H9 (cell line): ENCODE measurements around the gene CMTM7. TPM values are rescaled to one million over a fixed set of nuclear protein-coding genes. Genes with fewer than 3 reads are reported as not detected.
A peak's percentile ranks its signal among the peaks of the same experiment; 100 is the strongest.

ENCODE experiments used
- DNase-seq: peaks from one replicate; pipeline ENCODE4 v3.0.0-alpha.2; 2017
- H2AFZ ChIP-seq: one replicate; pipeline ENCODE4 v1.6.1; 2013; ENCODE audit warnings: mild to moderate bottlenecking, low read length, control low read depth, moderate library complexity
- H2AK5ac ChIP-seq: 2 replicates; pipeline ENCODE4 v1.6.1; 2013; ENCODE audit warnings: low read length, control low read depth, mixed read lengths; ENCODE audit not compliant: insufficient read length
- H2BK120ac ChIP-seq: one replicate; pipeline ENCODE4 v1.6.1; 2013; ENCODE audit warnings: low read depth, mild to moderate bottlenecking, low read length, control low read depth, inconsistent platforms; ENCODE audit not compliant: poor library complexity, severe bottlenecking
- H2BK12ac ChIP-seq: 2 replicates; pipeline ENCODE4 v1.6.1; 2013; ENCODE audit warnings: low read length, control low read depth, mixed read lengths, low read depth; ENCODE audit not compliant: insufficient read length
- H2BK15ac ChIP-seq: 2 replicates; pipeline ENCODE4 v1.6.1; 2013; ENCODE audit warnings: low read depth, low read length, control low read depth
- H2BK20ac ChIP-seq: one replicate; pipeline ENCODE4 v1.6.1; 2013; ENCODE audit warnings: low read depth, mild to moderate bottlenecking, low read length, control low read depth, inconsistent platforms; ENCODE audit not compliant: poor library complexity, severe bottlenecking
- H2BK5ac ChIP-seq: 2 replicates; pipeline ENCODE4 v1.6.1; 2013; ENCODE audit warnings: low read length, control low read depth, mixed read lengths; ENCODE audit not compliant: insufficient read length
- H3K14ac ChIP-seq: 2 replicates; pipeline ENCODE4 v1.6.1; 2013; ENCODE audit warnings: low read length, control low read depth; ENCODE audit not compliant: insufficient read depth
- H3K18ac ChIP-seq: 2 replicates; pipeline ENCODE4 v1.6.1; 2013; ENCODE audit warnings: low read depth, mild to moderate bottlenecking, mixed read lengths, low read length, control low read depth; ENCODE audit not compliant: insufficient read length
- H3K23ac ChIP-seq: 2 replicates; pipeline ENCODE4 v1.6.1; 2013; ENCODE audit warnings: low read length, control low read depth, mixed read lengths, low read depth; ENCODE audit not compliant: insufficient read length
- H3K23me2 ChIP-seq: 2 replicates; pipeline ENCODE4 v1.6.1; 2013; ENCODE audit warnings: low read depth, mild to moderate bottlenecking, mixed read lengths, low read length, control low read depth; ENCODE audit not compliant: insufficient read length, poor library complexity, severe bottlenecking
- H3K27ac ChIP-seq: 2 replicates; pipeline ENCODE4 v1.5.1; 2013; ENCODE audit warnings: low read length, control low read depth, mixed read lengths, low read depth; ENCODE audit not compliant: insufficient read length
- H3K27me3 ChIP-seq: 2 replicates; pipeline ENCODE4 v1.6.1; 2013; ENCODE audit warnings: low read length, control low read depth, inconsistent platforms; ENCODE audit not compliant: insufficient read depth
- H3K4ac ChIP-seq: 2 replicates; pipeline ENCODE4 v1.6.1; 2013; ENCODE audit warnings: low read depth, mild to moderate bottlenecking, control low read depth, inconsistent platforms, low read length, moderate library complexity
- H3K4me1 ChIP-seq: 2 replicates; pipeline ENCODE4 v1.6.1; 2013; ENCODE audit warnings: low read length, control low read depth, inconsistent platforms; ENCODE audit not compliant: insufficient read depth
- H3K4me2 ChIP-seq: 2 replicates; pipeline ENCODE4 v1.6.1; 2013; ENCODE audit warnings: low read length, control low read depth, mixed read lengths; ENCODE audit not compliant: insufficient read length, insufficient read depth
- H3K56ac ChIP-seq: 2 replicates; pipeline ENCODE4 v1.6.1; 2013; ENCODE audit warnings: low read depth, mild to moderate bottlenecking, mixed read lengths, low read length, control low read depth; ENCODE audit not compliant: insufficient read length
- H3K79me1 ChIP-seq: 2 replicates; pipeline ENCODE4 v1.6.1; 2013; ENCODE audit warnings: low read depth, mild to moderate bottlenecking, moderate library complexity, low read length, control low read depth, inconsistent platforms; ENCODE audit not compliant: insufficient read depth, poor library complexity, severe bottlenecking
- H3K79me2 ChIP-seq: 2 replicates; pipeline ENCODE4 v1.6.1; 2013; ENCODE audit warnings: low read length, control low read depth, inconsistent platforms; ENCODE audit not compliant: insufficient read depth
- H3K9ac ChIP-seq: 2 replicates; pipeline ENCODE4 v1.6.1; 2013; ENCODE audit warnings: low read length, control low read depth, mixed read lengths; ENCODE audit not compliant: insufficient read length; ENCODE audit errors: extremely low read depth
- H3K9me3 ChIP-seq: one replicate; pipeline ENCODE4 v1.6.1; 2013; ENCODE audit warnings: low read depth, low read length, inconsistent platforms; ENCODE audit not compliant: control insufficient read depth
- H3T11ph ChIP-seq: one replicate; pipeline ENCODE4 v1.6.1; 2013; ENCODE audit warnings: mild to moderate bottlenecking, low read length, control low read depth, inconsistent platforms
- H4K20me1 ChIP-seq: one replicate; pipeline ENCODE4 v1.6.1; 2013; ENCODE audit not compliant: control insufficient read depth, insufficient read length, insufficient read depth
- H4K5ac ChIP-seq: 2 replicates; pipeline ENCODE4 v1.6.1; 2013; ENCODE audit warnings: low read depth, mild to moderate bottlenecking, mixed read lengths, low read length, control low read depth; ENCODE audit not compliant: insufficient read length
- H4K8ac ChIP-seq: replicated peaks from 2 replicates; pipeline ENCODE4 v1.6.1; 2013; ENCODE audit warnings: low read length, control low read depth, mixed read lengths, low read depth; ENCODE audit not compliant: insufficient read length
- H4K91ac ChIP-seq: 2 replicates; pipeline ENCODE4 v1.6.1; 2013; ENCODE audit warnings: low read depth, mild to moderate bottlenecking, moderate library complexity, mixed read lengths, low read length, control low read depth; ENCODE audit not compliant: insufficient read length
- H3K27ac Mint-ChIP-seq, 3 experiments: 2 replicates in 2 of 3; 3 replicates in 1 of 3; pipeline ENCODE4 v1.8.0; 2020 to 2021; ENCODE audit warnings: mixed read lengths in 3 of 3, mild to moderate bottlenecking in 1 of 3, moderate library complexity in 1 of 3
- H3K27me3 Mint-ChIP-seq: 2 replicates; pipeline ENCODE4 v1.8.0; 2021; ENCODE audit warnings: low read depth, mild to moderate bottlenecking, moderate library complexity, mixed read lengths
- H3K36me3 Mint-ChIP-seq, 3 experiments: 2 replicates in 2 of 3; 3 replicates in 1 of 3; pipeline ENCODE4 v1.8.0; 2020 to 2021; ENCODE audit warnings: low read depth in 3 of 3, mixed read lengths in 3 of 3; ENCODE audit not compliant: insufficient read depth in 1 of 3
- H3K4me1 Mint-ChIP-seq, 2 experiments: 2 replicates each; pipeline ENCODE4 v1.8.0; 2020; ENCODE audit warnings: mixed read lengths in 2 of 2
- H3K4me3 Mint-ChIP-seq, 2 experiments: 2 replicates in 1 of 2; 3 replicates in 1 of 2; pipeline ENCODE4 v1.8.0; 2020 to 2021; ENCODE audit warnings: mild to moderate bottlenecking in 2 of 2, mixed read lengths in 2 of 2, moderate library complexity in 1 of 2
- H3K9me3 Mint-ChIP-seq, 2 experiments: 2 replicates in 1 of 2; 3 replicates in 1 of 2; pipeline ENCODE4 v1.8.0; 2020; ENCODE audit warnings: mild to moderate bottlenecking in 2 of 2, mixed read lengths in 2 of 2, moderate library complexity in 1 of 2
- WGBS: extraction: QIAGEN DNeasy Blood & Tissue Kit; methylation state at CpG from one replicate; pipeline ENCODE4 v1.1.7; 2013; ENCODE audit warnings: missing lambda C conversion rate, low lambda C conversion rate, mixed read lengths; ENCODE audit not compliant: insufficient read length; ENCODE audit errors: extremely low coverage; 5-methylcytosine and 5-hydroxymethylcytosine counted together
- total RNA-seq: library from RNA; stranded (reverse); gene quantifications from 2 replicates; pipeline ENCODE4 v1.2.1, GENCODE V29; 2021
- TF ChIP-seq, protein P1 (sequence below): fragments of 200-600 bp; sonication (generic); conservative IDR thresholded peaks from 3 replicates; pipeline ENCODE4 v1.8.0; 2021; ENCODE audit warnings: antibody characterized with exemption, mild to moderate bottlenecking

The CMTM7 gene
- total RNA-seq, 1 experiment from 2014 or later = 23.9 TPM

DNA sequence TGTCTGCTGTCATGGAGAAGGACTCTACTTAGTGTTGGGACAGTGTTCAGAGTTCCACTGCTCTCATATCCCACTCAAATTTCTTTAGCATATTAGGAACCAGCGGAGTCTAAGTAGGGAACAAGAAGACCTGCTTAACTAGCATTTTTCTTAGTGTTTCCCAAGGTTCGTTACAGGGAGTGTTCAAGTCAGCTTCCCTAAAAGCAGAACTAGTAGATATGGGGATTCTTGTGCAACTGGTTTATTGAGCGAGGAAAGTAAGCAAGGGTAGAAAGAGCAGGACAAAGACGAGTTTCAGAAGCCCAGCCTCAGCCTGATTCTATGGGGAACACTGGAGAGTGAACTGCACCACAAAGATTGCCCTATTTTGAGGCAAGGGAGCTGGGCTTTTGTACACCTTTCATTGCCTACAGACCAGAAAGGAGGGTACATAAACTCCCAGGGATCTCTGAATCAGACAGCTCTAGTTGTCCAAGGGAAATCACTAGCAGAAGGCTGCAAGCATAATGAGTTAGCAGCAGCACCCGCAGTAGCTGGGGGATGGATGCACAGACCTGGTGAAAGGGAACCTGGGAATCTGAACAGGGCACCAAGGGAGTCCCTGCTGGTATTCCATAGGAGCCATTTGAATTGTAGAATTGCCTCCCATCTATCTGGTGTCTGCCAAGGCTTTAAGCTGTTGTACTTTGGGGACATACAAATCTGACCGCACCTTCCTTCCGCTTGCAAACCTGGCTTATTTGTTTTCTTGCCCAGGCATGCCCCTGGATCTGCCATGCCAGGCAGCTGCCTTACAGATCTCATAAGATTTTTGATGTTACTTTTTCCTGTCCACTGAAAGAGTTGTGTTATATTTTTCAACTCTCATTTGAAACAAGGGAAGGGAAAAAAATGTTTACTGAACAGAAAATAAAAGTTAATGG is 15.1 kb downstream of the CMTM7 start:
- Histone ChIP-seq H3K27me3 (no peaks in the 10 kb centered on the region), H2BK20ac (no peak overlapping the region), H2AK5ac (no peak overlapping the region), H3K4ac (no peak overlapping the region), H2BK5ac (no peak overlapping the region), H4K20me1 (no peaks in the 10 kb centered on the region), H3K14ac (no peak overlapping the region), H3K27ac (no peak overlapping the region), H3K56ac (no peak overlapping the region), H3K9me3 (no peaks in the 10 kb centered on the region), H3K4me2 (no peak overlapping the region), H4K91ac (no peak overlapping the region), H3K23me2 (no peaks in the 10 kb centered on the region), H3T11ph (no peak overlapping the region), H3K18ac (no peak overlapping the region), H3K23ac (no peak overlapping the region), H4K5ac (no peak overlapping the region), H3K79me2 (peaks cover 4% of the 10 kb centered on the region; the same call in 1 of the 2 replicates), H3K9ac (no peak overlapping the region), H4K8ac (no peak overlapping the region), H2BK12ac (no peak overlapping the region), H2BK15ac (no peak overlapping the region), H2BK120ac (no peak overlapping the region), H2AFZ (no peak overlapping the region), H3K79me1 (no peaks in the 10 kb centered on the region), H3K4me1 (peaks cover 7% of the 10 kb centered on the region; the same call in 1 of the 2 replicates)
- Mint-ChIP-seq H3K36me3 (peaks cover 0 to 7% (median 3%) of the 10 kb centered on the region in 3 experiments; a peak in 4 of 7 replicates), H3K4me3 (no peak overlapping the region), H3K9me3 (no peaks in the 10 kb centered on the region), H3K27ac (peak overlapping the region in 2 of 3 experiments; percentile 7 to 84; a peak in 2 of 7 replicates), H3K4me1 (peaks cover 52 to 57% of the 10 kb centered on the region in 2 experiments), H3K27me3 (0 out of 2 replicates have a peak, but pooled peaks cover 1% of the 10 kb centered on the region)
- DNase-seq = no peak
- WGBS = no CpG with 5 or more reads among the region's 7 CpGs
- TF ChIP-seq, protein P1, sequence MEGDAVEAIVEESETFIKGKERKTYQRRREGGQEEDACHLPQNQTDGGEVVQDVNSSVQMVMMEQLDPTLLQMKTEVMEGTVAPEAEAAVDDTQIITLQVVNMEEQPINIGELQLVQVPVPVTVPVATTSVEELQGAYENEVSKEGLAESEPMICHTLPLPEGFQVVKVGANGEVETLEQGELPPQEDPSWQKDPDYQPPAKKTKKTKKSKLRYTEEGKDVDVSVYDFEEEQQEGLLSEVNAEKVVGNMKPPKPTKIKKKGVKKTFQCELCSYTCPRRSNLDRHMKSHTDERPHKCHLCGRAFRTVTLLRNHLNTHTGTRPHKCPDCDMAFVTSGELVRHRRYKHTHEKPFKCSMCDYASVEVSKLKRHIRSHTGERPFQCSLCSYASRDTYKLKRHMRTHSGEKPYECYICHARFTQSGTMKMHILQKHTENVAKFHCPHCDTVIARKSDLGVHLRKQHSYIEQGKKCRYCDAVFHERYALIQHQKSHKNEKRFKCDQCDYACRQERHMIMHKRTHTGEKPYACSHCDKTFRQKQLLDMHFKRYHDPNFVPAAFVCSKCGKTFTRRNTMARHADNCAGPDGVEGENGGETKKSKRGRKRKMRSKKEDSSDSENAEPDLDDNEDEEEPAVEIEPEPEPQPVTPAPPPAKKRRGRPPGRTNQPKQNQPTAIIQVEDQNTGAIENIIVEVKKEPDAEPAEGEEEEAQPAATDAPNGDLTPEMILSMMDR = no peak
